Activated CD4-positive, alpha-beta T cell treated with anti-CD3 and anti-CD28 coated beads, Interleukin-2, amount 50 U/mL, for 16 hours (primary cell): ENCODE data around the gene FSTL3.

Experiments
- DNase-seq: peaks from one replicate; pipeline ENCODE4 v3.0.0-alpha.2; 2020

Gene FSTL3

DNA sequence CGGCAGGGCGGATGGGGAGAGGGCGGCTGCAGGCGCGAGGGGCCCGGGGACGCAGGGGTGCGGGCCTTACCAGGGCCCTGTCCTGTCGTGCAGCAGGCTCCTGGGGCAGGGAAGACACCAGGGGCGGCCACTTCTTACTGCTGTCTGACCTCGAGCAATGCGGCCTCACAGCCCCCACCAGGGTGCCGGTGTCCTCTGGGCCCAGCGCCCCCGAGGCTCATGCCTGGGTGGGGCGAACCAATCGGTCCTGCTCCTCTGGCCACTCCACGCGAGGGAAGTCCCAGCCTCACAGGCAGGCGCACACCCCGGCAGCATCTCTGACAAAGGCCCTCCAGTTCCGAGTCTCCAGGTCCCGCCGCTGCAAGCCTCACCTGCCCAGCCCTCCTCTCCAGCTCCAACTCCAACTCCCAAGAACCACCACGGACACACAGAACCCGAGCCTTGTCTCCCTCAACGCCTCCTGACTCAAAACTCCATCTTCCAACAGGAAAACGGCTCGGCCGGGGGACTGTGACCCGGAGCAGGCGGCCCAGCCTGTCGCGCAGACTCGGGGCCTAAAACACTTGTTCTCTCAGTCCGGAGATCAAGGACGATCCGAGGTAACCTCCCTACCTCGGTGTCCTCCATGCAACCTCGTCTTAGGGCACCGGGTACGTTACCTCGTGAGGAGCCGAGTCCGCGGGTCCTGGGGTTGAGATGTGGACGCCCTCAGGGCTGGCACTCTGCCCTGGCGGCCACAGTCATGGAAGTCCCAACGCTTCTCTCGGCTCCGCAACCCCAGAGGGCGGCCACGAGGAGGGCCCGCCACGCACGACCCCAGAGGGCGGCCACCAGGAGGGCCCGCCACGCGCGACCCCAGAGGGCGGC, 30.0 kb upstream of the FSTL3 start:
- no peak for DNase-seq

DNA sequence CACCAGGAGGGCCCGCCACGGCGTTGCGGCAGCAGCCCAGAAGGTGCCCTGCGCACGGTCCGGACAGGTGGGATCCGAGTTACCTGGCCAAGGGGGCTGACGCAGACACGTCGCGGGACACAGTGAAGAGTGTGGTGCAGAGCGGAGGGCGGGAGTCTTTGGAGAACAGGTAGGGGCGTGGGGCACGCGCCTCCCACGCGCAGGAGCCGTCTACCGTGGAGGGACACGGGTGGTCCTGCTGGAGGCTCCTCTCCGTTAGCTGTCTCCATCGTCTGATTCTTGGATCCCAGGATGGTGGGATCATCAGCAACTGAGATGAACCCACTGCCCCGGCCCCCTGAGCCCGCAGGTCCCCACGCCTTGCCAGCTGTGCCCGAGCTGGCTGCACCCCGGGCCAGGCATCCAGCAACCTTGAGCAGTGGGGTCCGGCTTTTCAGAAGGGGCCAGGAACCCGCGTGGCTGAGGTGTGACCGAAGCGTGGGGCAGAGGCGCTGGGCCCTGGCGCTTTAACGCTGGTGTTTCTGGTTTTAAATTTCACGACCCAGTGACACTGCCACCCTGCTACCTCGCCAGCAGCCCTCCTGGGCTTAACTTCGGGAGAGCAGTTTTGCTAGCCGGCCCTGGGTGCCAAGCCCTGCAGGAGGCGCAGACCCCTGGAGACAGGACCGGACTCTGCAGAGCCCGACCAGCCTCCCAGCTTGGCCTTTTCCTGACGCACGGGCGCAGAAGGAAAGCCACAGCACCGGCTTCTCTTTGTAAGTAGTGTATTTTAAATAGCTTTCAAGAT, 29.2 kb upstream of the FSTL3 start:
- DNase-seq = no peak

DNA sequence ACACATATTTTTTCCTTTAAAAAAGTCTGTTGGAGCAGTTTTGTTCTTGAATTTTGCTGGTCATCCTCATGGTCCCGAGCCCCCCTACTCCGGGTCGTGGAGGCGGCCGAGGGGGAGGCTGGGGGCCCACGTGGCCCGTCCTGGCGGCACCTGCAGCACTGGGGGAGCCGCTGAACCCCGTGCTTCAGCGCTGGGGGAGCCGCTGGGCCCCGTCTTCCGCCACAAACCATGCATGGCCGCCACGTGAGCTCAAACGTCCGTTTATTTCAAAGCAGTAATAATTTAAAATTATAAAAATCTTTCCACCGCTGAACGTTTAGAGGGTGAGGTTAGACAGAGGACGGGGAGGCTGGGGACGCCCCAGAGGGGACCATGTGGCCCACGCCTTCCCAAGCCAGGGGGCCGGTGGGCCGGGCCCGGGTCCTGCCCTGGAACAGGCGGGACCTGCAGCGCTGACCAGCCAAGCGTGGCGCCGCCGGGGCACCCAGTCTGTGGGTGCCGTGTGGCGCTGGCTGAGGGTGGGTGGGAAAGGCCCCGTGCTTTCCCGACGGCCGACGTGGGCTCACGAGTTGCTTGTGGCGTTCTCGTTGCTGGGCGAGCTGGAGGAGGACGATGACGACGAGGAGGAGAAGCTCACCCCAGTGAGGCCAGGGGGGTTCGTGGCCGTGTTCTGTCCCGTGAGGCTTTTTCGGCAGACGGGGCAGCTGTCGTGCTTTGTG, 28.5 kb upstream of the FSTL3 start:
- DNase-seq = no peak

- DNase-seq = no peak
These were observed 27.9 kb upstream of the FSTL3 start for GRCh38 chr19:648305-648704.

DNA sequence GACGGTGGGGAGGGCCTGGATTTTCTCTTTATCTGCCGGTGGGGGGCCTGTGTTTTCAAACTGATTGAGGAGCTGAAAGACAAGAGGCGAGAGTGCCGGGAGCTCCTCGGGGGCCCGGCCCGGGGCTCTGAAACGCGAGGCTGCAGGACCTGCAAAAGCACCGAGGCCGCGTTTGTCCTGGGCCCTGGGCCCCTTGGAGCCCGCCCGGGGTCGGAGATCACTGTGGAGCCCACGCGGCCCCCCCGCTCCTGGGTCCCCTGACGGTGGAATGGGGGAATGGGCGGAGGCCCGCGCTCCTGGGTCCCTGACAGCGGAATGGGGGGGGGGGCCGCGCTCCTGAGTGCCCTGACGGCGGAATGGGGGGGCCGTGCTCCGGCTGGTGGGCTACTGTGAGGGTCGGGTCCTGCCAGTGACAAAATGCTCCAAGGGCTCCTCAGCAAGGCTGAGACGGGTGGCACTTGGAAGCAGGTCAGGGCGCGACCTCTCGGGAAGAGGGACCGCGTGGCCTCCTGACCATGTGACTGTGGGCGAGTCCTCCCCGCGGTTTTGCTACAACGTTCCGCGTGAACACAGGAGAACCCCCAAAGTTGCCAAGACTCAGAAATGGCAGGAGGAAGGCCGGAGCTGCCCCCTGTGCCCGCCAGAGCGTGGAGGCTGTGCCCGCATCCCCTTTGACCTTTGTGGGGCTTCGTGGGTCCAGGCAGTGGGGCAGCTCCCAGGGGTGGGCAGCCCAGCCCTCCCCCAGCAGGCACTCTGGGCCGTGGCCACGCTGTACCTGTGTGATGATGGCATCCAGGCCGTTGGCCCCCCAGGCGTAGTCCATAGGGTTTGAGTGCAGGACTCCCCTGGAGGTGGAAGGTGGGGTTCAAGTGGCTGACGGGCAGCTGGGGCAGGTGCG, 27.0 kb upstream of the FSTL3 start:
- DNase-seq = no peak

GRCh38 chr19:650121-650520, 26.1 kb upstream of the FSTL3 start:
- no peak for DNase-seq

GRCh38 chr19:651114-651818, 24.9 kb upstream of the FSTL3 start:
- no peak for DNase-seq

GRCh38 chr19:651991-652390, 24.2 kb upstream of the FSTL3 start:
- no peak for DNase-seq

GRCh38 chr19:652467-653389, 23.5 kb upstream of the FSTL3 start:
- no peak for DNase-seq

GRCh38 chr19:653425-653824, 22.8 kb upstream of the FSTL3 start:
- DNase-seq = no peak

DNA sequence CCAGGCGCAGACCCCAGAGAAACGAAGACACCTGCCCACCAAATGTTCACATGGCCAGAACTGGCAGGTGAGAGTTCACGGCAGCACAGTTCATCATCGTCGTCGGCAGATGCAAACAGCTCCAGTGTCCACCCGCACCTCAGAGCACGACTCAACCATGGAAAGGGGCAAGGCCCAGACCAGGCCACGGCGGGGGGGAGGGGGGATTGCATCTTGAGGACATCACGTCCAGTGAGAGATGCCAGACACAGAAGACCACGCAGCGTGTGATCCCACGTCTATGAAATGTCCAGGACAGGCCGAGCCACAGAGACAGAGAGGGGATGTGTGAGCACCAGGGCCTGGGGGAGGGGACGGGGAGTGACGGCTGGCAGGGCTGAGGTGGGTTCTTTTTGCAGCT, 20.5 kb upstream of the FSTL3 start:
- no peak for DNase-seq

- no peak for DNase-seq
These were observed 19.2 kb upstream of the FSTL3 start for GRCh38 chr19:656751-657559.

DNA sequence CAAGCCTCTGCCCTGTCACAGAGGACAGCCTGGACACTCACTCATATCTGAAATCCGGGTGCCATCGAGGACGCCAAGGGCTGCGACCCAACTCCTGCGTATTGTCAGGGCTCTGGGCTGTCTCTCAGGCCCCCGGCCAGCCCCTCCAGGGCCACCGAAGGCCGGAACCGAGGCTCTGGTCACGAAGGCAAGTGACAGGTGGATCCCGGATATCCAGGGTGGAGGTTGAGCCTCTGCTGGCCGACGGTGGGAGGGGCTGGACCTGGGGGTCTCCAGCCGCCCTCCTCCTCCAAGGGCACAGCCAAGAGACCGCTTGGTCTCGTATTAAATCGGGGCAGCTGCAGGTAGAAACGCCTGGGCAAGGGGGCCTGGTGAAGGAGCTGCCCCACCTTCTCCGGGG, 18.6 kb upstream of the FSTL3 start:
- no peak for DNase-seq

DNA sequence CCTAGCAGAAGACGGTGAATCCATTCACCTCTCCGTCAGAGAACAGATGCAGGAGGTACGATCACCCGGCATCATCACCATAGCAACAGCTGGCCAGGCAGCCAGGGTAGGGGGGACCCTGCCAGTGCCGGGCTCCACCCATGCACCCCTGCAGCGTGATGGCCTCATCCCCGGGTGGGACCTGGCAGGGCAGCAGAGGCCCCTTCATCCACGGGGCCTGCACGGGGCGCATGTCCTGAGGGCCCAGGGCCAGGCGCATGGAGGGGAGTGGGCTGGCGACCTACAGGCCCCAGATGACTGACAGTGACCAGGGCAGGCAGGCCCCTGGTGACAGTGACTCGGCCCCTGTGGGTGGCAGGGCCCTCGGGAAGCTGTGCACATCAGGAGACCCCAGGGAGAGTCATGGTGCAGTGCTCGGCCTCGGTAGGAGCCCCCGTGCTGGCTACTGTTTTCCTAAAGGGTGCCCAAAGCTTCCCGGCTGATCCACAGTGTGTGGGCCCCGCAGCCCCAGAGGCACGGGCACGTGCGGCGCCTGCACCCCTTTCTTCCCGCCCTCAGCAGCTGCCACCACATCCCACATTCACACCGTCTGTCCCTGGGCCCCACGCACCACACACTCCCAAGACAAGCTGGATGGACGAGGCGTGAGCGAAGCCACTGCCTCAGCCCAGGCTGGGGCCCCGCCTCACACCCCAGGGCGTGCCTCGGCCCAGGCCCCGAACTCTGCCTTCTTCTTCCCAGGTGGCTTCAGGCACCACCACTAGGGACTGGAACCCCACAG, 17.9 kb upstream of the FSTL3 start:
- no peak for DNase-seq

DNA sequence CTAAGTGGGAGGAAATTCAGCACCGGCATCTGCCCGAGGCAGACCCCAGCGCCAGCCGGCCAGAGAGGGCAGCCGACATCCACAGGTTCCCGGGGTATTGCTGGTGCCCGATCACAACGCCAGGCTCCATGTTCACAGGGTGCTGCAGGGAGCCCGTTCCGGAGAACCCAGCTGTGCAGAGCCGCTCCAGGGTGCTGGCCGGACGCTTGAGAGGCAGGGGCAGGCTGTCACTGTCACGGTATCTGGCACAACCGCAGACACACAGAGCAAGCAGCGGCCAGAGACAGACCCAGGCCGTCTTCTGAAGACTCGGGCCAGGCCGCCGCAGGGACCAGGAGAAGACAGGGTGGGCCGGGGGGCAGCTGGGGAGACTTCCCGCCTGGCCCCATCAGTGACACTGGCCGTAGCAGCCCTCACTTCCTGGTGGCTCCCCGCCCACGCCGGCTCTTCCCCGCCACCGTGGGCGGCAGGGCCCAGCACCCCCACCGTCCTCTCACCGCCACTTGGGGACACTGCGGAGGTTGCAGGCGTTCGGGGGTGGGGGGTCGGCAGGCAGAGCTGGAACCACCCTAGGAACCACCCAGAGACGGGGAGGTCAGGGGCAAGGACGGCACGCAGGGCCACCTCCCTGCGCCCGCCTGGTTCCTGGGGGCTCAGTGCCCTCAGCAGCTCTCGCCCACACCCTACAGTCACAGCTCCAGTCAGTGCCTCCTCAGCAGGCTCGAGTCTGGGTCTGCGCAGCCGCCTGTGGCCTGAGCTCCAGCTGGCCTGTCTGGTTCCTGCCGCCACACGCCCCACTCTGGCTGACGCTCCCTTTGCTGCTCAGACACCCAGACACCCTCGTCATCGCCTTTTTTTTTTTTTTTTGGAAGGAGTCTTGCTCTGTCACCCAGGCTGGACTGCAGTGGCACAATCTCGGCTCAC, 17.0 kb upstream of the FSTL3 start:
- DNase-seq = no peak

DNA sequence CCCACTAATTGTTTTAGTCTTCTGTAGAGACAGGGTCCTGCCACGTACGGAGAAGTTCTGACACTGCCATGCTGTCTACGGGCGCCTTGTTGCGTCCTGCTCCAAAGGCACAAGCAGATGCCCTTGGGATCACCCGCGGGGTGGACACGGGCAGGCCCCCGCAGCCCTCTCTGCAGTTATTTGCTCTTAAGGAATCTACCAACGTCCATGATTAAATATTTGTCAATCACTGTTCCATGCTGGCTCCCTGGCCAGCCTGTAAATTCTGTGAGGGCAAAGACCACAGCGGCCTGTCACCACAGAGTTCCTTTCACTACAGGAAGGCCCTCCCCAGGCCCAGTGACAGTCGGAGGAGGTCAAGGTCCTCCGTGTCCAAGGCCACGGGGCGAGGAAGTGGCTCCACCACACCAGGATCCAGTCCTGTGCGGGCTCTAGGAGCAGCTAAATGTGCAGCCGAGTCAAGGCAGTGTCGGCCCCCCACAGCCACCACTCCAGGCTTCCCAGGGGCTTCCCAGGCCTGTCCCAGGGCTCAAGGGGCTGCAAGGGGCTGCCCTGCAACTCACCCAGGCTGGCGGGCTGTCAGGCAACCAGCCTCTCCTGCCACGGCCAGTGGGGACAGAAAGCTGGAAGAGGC, 15.3 kb upstream of the FSTL3 start:
- DNase-seq = no peak
